HG03103 (cell line): Measurements from ENCODE around the gene THUMPD3.

Experiments used
- ATAC-seq: cut with Tn5 transposase; IDR thresholded peaks from one replicate; pipeline ENCODE4 v1.9.1; 2021; ENCODE audit warnings: low read depth; ENCODE audit not compliant: unreplicated experiment

The THUMPD3 gene, protein sequence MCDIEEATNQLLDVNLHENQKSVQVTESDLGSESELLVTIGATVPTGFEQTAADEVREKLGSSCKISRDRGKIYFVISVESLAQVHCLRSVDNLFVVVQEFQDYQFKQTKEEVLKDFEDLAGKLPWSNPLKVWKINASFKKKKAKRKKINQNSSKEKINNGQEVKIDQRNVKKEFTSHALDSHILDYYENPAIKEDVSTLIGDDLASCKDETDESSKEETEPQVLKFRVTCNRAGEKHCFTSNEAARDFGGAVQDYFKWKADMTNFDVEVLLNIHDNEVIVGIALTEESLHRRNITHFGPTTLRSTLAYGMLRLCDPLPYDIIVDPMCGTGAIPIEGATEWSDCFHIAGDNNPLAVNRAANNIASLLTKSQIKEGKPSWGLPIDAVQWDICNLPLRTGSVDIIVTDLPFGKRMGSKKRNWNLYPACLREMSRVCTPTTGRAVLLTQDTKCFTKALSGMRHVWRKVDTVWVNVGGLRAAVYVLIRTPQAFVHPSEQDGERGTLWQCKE

DNA sequence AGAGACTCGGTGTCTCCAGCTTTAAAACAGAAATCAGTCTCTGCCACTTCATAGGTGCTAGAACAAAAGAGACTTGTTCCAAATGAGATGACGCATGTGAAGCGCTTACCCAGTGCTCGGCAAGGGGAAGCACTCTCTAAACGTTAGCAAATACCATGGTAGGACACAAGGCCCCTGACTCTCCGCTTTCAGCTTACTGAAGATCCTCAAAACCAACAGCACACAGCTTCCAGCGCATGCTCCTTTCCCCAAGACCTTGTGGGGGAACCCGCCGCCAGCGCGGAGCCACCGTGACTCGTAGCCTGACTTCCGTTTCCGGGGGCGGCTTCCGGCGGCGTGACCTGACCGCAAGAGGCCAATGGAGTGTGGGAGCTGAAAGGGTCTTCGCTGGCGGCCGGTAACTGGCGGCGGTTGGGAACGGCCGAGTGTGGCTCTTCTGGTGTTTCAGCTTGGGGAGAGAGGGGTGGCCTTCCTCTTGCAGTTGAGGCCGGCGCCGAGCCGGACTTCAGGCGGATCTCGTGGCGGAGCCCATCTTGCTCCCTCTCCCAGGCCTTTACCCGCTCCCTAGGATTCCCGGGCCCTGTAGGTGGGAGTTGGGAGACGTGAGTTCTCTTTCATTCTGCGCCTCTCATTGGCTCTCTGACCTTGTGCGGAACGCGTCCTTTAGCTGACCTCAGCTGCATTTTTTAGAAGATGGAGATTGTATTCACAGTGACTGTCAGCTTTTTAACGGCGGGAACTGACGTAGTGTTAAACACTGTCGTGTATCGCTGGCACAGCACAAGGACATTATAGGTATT is at the start of gene THUMPD3:
TSS of gene THUMPD3 (plus strand) at position 324 of the 800 bp plus-strand sequence. CDS start 2,015 bp downstream, outside the sequence.
- peak; percentile 94 for ATAC-seq

DNA sequence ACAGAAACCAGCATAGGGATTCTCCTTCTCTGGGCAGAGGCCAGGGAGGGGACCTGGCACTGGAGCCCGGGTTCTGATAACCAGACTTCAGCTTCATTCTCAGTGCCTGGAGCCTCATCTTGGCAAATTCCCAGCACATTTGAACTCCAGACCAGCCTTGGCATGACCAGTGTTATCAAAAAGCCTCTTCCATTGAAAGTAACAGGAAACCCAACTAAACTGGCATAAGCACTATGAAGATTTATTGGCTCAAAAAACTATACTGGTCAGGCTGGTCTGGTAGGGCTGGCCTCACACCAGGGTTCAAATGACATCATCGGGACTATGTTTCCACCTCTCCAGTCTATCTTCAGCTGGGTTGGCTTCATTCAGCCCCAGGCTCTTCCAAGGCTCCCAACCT is 48.1 kb upstream of the THUMPD3 start:
- no peak for ATAC-seq

DNA sequence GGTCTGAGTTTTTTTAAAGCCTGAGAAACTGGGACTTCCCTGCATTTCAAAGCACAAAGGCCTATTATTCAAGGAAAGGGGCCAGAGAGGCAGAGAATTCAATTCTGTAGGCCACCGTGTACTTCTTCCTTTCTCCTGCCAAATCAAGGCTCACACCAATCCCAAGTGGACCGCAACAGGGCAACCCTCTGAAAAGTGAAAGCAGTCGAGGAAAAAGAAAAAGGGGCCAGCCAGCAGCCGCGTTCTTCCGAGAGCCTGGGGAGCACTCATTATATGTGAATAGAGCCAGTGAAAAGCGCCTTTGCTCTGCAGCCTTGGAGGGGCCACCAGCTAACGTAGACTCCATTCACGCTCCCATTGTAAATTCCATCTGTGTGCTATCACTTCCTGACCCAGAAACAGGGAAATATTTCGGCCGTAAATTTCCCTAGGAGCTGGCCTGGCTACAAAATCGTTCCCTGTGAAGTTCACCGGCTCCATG is 45.9 kb upstream of the THUMPD3 start:
- ATAC-seq = no peak

DNA sequence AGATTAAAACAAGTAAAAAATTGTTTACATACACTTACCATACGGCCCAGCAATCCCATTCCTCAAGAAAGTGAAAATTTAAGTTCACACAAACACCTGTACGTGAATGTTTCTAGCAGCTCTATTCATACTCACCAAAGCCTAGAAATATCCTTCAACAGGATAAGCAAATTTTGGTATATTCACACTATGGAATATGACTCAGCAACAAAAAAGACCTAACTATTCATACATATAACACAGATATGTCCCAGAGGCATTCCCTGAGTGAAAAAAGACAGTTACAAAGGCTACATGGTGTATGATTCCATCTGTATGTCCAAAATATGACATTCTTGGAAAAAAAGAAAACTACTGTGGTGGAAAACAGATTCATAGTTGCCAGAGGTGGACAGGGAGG is 40.1 kb upstream of the THUMPD3 start:
- ATAC-seq = no peak

DNA sequence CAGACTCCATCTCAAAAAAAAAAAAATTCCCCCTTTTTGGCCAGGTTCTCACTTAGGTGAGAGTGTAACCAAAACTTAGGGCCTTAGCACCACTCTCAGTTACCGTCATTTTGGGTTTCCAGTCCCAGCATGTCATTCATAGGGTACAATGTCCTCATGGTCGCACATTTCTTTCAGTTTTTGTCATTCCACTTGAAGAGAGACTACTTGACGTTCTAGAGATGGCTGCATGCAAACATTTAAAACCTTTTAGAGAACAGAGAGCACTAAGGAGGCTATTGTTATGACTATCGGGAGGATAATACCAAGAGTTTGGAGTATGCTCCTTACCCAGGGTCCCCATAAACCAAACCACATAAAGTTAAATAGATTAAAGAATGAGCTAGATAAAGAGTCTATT is 37.9 kb upstream of the THUMPD3 start:
- no peak for ATAC-seq

DNA sequence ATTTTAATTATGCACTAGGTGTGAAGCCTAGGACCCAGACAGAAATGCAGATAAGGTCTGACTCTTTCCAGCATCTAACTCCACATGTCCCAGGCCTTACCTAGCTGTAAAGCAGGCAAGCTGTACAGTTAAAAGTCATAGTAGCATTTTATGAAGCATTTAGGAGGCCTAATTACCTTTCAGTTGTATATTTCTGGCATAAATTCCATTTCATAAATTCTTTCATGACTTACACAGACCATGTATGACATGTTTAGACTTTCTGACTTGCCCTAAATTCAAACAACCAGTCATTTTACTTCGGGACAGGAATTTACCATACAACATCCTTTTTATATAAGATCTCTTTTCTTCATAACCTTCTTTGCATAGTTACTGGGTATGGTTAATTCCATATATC is 35.3 kb upstream of the THUMPD3 start:
- ATAC-seq = no peak

DNA sequence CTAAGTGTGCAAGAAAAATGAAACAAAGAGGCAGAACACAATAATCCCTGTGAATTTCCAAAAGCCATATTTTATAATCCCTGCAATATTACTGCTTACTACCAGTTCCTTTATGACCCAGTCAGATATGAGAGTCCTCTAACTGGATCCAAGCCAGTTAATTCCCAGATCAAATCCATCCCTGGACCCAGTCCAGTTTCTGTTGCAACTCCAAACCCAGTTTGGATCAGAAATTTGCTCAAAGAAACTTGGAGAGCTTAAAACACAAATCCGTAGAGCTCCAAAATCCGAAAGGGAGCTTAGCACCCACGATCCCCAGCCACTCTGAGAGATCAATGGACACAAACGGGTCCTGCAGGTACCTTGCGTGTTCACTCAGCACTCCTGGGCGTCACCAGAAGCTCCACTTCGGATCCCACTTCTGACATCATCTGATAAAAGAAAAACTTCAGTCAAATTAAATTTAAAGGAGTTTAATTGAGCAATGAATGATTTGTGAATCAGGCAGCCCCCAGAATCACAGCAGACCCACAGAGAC is 32.6 kb upstream of the THUMPD3 start:
- no peak for ATAC-seq

DNA sequence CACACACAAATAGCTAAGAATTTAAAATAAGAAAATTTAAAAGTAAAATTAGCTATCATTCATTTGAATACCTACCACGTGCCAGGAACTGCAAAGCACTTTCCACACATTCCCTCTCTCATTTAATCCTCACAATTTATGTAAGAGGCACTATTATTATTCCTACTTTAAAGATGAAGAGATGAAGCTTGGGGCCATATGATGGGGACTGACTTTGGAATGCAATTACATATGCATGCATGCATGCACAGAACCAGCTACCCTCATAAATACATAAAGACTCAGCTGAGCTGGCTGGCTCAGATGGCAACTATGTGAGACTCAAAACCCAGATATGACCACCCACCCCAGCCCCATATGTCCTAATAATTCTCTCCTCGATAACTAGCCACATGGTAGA is 31.7 kb upstream of the THUMPD3 start:
- no peak for ATAC-seq

DNA sequence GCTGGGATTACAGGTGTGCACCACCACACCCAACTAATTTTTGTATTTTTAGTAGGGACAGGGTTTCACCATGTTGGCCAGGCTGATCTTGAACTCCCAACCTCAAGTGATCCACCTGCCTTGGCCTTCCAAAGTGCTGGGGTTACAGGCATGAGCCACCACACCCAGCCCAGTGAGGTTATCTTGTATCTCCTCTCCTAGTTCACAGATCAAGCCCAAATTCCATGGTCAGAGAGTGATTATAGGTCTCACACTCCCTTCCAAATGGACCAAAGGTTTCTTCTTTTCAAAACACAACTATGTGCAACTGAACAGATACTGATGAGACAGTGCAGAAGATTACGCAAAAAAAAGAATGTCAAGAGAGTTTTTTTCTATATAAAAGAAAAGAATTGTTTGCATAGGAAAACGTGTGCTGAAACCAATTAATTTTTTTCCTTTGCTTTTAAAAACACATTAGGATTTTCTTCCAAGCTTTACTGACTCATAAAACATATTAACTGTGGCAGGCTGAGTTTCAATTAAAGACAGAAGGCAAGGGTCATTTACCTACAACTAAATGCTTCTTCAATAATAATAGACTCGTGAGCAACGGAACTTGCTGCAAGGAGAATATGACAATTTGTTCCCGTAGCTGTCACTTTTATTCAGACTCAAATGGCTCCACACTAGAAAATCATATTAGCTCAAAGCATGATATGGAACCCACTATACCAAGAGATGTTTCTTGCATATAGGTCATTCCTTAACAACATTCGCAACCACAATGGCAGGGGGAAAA is 30.4 kb upstream of the THUMPD3 start:
- ATAC-seq = no peak

DNA sequence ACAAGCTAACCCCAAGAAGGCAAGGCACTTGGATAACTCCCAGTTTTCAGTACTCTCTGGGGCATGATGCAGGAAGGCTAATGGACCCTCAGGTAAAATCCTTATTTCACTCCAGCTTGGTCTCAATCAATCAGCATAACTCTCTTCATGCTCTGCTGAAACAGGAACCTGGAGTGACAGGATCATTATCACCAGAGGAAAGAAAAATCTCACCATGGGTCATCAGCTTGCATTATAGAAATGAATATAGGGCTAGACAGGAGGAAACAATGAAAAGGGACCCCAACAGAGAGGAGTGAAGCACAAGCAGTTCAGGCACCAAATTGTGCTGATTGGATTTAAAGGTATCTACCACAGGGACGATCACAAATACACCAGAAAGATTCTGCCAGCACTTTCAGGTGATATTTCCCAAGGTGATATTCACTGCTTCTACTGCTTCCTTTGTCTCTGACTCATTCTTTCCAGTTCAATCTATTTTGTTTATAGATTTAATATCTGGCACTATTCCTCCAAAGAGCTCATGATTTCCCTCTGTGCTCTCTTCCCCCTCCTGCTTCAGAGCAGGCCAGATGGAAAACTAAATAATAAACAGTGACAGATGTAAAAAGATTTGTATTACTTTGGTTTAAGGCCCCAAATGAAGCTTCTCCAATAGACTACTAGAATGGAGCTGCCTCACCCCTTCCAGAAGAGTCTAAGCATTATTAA is 22.9 kb upstream of the THUMPD3 start:
- no peak for ATAC-seq

DNA sequence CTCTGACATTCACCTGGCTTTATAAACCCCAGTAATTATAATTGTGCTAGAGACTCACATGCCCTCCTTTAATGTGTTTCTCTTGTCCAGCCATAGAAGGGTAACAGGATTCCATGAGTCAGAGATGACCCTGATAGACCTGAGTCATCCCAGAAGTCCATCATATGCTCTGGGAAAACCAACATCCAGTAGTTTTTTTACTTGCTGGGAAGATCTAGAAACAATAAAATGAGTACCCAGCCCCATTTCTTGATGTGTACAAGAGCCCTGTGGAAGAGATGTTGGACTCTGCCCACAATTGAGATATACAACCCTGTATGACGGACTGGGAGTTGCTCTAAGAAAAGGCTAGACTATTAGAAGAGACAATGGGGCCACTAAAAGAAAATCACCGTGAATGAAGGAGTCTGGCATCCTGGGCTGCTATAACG is 22.4 kb upstream of the THUMPD3 start:
- ATAC-seq = no peak

DNA sequence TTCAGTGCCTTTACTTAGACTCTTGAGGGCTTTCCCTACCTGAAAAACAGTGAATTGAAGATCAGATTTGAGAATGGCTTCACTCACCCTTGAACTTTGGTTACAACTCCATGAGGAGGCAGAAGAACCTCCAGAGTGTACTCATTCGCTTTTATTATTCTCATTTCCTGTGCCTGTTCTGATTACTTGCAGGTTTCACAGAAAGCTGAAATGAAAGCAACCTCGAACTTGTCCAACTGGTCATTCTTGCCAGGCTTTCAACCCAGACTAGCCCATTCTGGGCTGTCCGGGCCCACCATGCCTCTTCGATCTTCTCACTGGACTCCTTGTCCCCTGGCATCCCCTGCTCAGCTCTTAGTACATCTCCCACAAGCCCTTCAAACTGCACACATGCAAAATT is 20.2 kb upstream of the THUMPD3 start:
- no peak for ATAC-seq

DNA sequence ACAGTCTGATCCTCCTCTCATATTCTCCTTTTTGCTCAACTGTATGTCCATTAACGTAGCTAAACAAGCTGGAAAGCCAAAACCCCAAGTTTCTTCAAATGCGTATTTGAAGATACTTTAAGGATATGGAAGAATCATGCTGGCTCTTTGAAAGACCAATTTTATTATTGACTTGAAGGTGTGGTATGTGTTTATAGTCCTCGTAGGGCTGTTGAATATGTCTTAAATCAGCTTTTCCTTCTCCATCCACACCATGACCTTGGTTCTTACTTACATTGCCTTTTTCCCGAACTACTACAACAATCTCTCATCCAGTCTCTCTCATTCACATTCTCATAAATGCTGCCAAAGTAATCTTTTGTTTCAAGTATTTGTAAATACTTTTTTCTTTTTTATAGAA is 19.7 kb upstream of the THUMPD3 start:
- ATAC-seq = no peak

DNA sequence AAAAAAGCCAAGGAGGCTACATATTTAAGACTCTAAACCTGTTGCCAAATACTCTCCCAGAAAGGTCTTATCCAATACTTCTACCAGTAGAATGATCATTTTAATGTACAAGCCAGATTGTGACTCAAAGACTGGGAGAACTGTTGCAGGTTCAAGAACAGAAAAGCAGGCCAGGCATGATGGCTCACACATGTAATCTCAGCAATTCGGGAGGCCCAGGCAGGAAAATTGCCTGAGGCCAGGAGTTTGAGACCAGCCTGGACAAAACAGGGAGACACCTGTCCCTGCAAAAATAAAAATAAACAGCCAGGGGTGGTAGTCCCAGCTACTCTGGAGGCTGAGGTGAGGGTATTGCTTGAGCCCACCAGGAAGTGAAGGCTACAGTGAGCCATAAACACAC is 17.8 kb upstream of the THUMPD3 start:
- ATAC-seq = no peak

DNA sequence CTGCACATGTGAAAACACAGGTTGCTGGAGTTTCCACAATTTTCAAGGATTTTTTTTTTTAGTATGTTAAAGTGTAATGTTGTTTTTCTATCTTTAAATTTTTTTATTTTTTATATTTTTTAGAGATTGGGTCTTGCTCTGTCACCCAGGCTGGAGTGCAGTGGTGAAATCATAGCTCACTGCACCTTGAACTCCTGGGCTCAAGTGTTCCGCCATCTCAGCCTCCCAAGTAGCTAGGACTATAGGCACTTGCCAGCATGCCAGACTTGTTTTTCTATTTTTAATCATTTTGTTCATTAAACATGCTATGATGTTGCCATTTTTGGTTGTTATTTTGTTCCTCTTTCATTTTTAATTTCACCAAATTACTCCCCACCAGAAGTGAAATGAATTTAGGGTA is 16.7 kb upstream of the THUMPD3 start:
- ATAC-seq = no peak

DNA sequence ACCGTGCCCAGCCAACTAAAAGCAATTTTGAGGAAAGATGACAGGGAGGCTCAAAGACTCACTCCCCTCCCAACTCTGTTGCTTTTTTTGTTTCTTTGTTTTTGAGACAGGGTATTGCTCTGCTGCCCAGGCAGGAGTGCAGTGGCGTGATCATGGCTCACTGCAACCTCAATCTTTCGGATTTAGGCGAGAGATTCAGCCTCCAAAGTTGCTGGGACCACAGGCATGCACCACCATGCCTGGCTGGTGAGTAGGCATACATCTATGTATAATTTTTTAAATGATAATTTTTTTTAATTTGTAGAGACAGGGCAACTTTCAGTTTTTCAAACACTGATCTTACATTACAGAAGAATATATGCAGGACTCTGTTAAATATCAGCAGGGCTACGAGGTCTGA is 15.8 kb upstream of the THUMPD3 start:
- no peak for ATAC-seq

DNA sequence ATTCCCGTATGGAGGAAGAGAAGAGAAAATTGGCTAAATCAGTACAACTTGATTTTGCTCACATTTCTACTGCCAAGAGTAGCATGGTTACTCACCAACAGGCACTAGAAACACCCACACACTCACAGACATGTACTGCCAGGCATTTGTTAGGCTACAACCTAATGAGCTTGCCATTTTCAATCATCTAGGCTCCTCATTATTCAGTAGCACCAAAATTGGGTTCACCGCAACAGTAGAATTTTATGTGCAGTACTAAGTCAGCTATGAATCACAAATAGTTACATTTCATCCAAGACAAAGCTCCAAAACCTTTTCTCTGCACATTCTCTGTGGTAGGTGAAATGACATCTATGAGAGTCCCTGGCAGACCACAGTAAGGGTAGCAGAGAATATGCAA is 15.0 kb upstream of the THUMPD3 start:
- no peak for ATAC-seq

DNA sequence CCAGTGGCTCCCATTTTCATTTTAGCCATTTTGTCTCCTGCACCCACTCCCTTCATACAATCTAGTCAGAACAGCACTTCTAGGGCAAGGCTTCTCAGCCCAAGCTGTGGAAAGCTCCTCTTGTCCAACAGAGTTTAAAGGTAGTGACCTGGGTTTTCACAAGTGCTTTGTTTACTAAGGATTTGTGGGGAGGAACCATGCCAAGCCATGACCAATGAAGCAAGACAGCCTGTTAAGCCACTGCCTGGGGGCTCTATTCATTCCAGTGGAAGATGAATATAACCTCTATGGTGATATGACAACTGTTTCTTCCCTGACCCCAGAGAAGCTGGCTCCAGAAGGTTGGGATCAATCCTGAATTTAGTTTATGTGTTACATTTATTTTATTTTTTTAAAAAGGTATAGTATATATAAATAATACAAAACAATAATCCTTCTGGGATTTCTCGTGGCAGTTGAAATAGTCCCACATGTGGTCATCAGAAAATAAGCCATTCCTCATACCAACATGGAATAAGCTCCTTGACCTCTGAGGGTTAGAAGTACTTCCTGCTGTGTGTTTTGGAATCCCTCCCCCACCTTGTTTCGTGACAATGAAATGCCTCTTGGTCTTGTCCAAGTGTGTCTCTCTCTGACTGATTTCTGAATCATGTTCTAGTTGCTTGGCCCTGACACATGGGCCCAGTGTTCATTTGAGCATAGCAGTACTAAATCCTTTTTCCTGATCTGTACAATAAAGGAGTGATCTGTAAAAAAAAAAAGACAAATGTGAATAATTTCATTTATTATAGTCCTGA is 13.3 kb upstream of the THUMPD3 start:
- ATAC-seq = no peak

DNA sequence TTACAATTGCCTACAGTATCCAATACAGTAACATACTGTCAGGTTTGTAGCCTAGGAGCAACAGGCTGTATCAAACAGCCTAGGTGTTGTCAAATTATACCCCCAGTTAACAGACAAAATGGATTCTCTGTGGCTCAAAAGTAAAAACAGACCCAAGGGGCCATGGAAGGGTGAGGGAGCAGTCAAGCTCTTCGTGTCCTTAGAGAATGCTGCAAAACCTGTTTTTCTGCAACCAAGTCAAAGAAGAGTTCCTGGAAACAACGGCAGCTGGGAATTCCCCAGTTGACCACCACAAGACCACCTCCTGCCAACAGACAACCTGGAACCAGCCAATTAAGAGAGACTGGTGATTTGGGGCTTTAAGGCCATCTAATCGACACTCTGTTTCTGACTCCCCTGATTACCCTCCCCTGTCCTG is 11.1 kb upstream of the THUMPD3 start:
- ATAC-seq = no peak
